Measurements from ENCODE around the gene STXBP2. TPM values are rescaled to one million over a fixed set of nuclear protein-coding genes. Genes with fewer than 3 reads are reported as not detected.

The STXBP2 gene
- total RNA-seq, 1 experiment from 2014 or later, result 133 TPM

DNA sequence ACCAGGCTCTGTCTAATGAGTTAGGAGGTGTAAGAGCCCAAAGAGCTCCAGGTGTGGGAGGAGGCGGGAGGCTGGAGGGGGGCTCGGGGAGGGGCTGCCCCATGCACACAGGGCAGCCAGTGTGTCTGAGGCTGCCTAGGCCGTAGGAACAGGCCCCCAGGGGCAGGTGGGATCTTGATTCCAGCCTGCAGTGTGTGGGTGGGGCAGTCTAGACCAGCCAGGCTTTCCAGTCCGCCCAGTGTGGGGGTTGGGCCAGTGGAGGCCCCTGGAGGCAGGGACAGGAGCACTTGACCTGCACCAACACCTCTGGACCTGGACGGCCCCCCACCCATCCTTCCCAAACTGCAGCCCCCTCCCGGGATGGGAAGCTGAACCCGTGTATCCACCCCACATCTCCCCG, 46.7 kb upstream of the STXBP2 start:
- no peak overlapping the region for H3K4me3 ChIP-seq (ENCODE audit: low read length)
- no peaks in the 10 kb centered on the region for H3K9me3 ChIP-seq (ENCODE audit: low read length)
- CTCF ChIA-PET, result no interaction called here
- no peak overlapping the region for H3K27ac ChIP-seq (ENCODE audit: low read length)
- H3K36me3 ChIP-seq (ENCODE audit: low read depth, low read length), result no peaks in the 10 kb centered on the region
- no peaks in the 10 kb centered on the region for H4K20me1 ChIP-seq (ENCODE audit: low read length)
- H3K79me2 ChIP-seq (ENCODE audit: low read length), result no peaks in the 10 kb centered on the region
- H3K27me3 ChIP-seq (ENCODE audit: low read length), result no peaks in the 10 kb centered on the region
- no TSS peak for BruUV-seq (replicated peaks)
- H3F3A ChIP-seq (ENCODE audit: low read length, unreplicated experiment), result no peaks in the 10 kb centered on the region
- H3K4me1 ChIP-seq (ENCODE audit: insufficient read depth, low read length), result peaks cover 8% of the 10 kb centered on the region; the same call in 1 of the 2 replicates
- DNase-seq (peak; percentile 44), ATAC-seq (no peak)
- no peak for TF ChIP-seq EZH2phosphoT487 (IDR thresholded peaks at IDR 0.05; ENCODE audit: borderline replicate concordance, low read length)
- TF ChIP-seq, protein P1, sequence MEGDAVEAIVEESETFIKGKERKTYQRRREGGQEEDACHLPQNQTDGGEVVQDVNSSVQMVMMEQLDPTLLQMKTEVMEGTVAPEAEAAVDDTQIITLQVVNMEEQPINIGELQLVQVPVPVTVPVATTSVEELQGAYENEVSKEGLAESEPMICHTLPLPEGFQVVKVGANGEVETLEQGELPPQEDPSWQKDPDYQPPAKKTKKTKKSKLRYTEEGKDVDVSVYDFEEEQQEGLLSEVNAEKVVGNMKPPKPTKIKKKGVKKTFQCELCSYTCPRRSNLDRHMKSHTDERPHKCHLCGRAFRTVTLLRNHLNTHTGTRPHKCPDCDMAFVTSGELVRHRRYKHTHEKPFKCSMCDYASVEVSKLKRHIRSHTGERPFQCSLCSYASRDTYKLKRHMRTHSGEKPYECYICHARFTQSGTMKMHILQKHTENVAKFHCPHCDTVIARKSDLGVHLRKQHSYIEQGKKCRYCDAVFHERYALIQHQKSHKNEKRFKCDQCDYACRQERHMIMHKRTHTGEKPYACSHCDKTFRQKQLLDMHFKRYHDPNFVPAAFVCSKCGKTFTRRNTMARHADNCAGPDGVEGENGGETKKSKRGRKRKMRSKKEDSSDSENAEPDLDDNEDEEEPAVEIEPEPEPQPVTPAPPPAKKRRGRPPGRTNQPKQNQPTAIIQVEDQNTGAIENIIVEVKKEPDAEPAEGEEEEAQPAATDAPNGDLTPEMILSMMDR (conservative IDR thresholded peaks at IDR 0.05; ENCODE audit: low read depth, low read length), result no peak
- TF ChIP-seq EZH2 (IDR thresholded peaks at IDR 0.05; ENCODE audit: low read length, unreplicated experiment), result no peak
- no peak overlapping the region for H3K9ac ChIP-seq (ENCODE audit: low read length)
- H3K9me2 ChIP-seq (replicated peaks; ENCODE audit: low read length), result no peaks in the 10 kb centered on the region
- peak overlapping the region; percentile 45; the same call in 1 of the 2 replicates for H3K4me2 ChIP-seq (ENCODE audit: low read length)
- intact Hi-C loops (cut with micrococcal nuclease), result no loop called here
- 0 out of 2 replicates have a peak overlapping the region, but pooled peaks have one; percentile 2 for H2AFZ ChIP-seq (ENCODE audit: low read length)
- POLR2A ChIA-PET (ENCODE audit: unreplicated experiment), result no interaction called here

DNA sequence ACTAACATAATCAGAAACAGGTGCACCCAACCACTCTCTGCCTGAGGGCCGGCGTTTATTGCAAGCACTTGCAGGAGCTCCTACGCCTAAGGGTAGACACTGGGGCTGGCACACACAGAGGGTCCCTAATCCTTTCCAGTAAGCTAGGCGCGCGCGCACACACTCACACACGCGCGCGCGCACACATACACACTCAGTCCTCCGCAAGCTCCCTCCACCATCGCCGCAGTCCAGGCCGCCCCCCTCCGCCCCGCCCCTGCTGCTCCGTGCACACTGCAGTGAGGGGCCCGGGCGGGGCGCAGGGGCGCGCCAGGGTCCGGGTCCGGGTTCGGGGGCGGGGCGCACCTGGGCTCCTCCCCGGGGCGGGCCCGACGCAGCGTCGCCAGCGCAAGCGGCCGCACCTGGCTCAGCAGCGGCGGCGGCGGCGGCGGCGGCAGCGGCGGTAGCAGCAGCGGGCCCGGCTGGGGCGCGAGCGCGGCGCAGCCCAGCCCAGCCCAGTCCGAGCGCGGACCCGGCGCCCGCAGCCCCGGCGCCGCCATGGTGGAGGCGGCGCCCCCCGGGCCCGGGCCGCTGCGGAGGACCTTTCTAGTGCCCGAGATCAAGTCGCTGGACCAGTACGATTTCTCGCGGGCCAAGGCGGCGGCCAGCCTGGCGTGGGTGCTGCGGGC, 41.3 kb upstream of the STXBP2 start, which contains the start of gene CAMSAP3:
CAMSAP3 (plus strand) TSS at position 398 of the 668 bp plus-strand sequence; CDS start at position 538, 140 bp downstream.
- Histone ChIP-seq H3K27ac (ENCODE audit: low read length) (no peak within 1 kb of the TSS), H3K4me1 (ENCODE audit: insufficient read depth, low read length) (peaks cover 16% of the 10 kb centered on the region), H3K36me3 (ENCODE audit: low read depth, low read length) (no peaks in the 10 kb centered on the region), H3F3A (ENCODE audit: low read length, unreplicated experiment) (no peaks in the 10 kb centered on the region), H3K9ac (ENCODE audit: low read length) (peak within 1 kb of the TSS; percentile 49), H3K4me2 (ENCODE audit: low read length) (peak within 1 kb of the TSS; percentile 91), H3K4me3 (ENCODE audit: low read length) (peak within 1 kb of the TSS; percentile 78), H3K9me2 (replicated peaks; ENCODE audit: low read length) (no peaks in the 10 kb centered on the region), H3K79me2 (ENCODE audit: low read length) (peaks cover 21% of the 10 kb centered on the region), H3K9me3 (ENCODE audit: low read length) (no peaks in the 10 kb centered on the region), H2AFZ (ENCODE audit: low read length) (peak within 1 kb of the TSS; percentile 74), H4K20me1 (ENCODE audit: low read length) (peaks cover 14% of the 10 kb centered on the region; the same call in 1 of the 2 replicates), H3K27me3 (ENCODE audit: low read length) (no peaks in the 10 kb centered on the region)
- no TSS peak for BruUV-seq (replicated peaks)
- CTCF ChIA-PET, result interaction anchor here (0.6 to 0.8 kb wide), 3 partner anchors 13 to 210 kb away, joined by 3 to 5 read pairs (median 5); no protein-coding TSS in a partner anchor
- POLR2A ChIA-PET (ENCODE audit: unreplicated experiment), result no interaction called here
- TF ChIP-seq EZH2phosphoT487 (IDR thresholded peaks at IDR 0.05; ENCODE audit: borderline replicate concordance, low read length), result no peak
- TF ChIP-seq, protein P1 (conservative IDR thresholded peaks at IDR 0.05; ENCODE audit: low read depth, low read length), result no peak
- no peak for TF ChIP-seq EZH2 (IDR thresholded peaks at IDR 0.05; ENCODE audit: low read length, unreplicated experiment)
- intact Hi-C loops (cut with micrococcal nuclease), result loop anchor here (2.0 kb wide), 1 partner anchor 27 kb away; no protein-coding TSS in a partner anchor
- DNase-seq, result peak; percentile 73
- peak; percentile 89 for ATAC-seq

Measured in PC-3 (cell line).